ENCODE results near the gene ZNF230. TPM values are rescaled to one million over a fixed set of nuclear protein-coding genes. Genes with fewer than 3 reads are reported as not detected.

The ZNF230 gene
- polyA plus RNA-seq, 2 donors: 1.1 to 1.4 TPM

GRCh38 chr19:43997631-43998290 is 5.0 kb upstream of the ZNF230 start:
- Histone ChIP-seq H3K4me3 (ENCODE audit: low read depth in 1 of 2, low read length in 2 of 2) (no peak overlapping the region), H3K27ac (ENCODE audit: low read depth in 2 of 2, low read length in 1 of 2) (no peak overlapping the region), H3K4me1 (ENCODE audit: control insufficient read depth in 2 of 2, insufficient read depth in 2 of 2, low read length in 1 of 2) (no peaks in the 10 kb centered on the region), H3K27me3 (ENCODE audit: control insufficient read depth in 1 of 2, insufficient read depth in 2 of 2, low read length in 2 of 2) (no peaks in the 10 kb centered on the region), H3K36me3 (ENCODE audit: control insufficient read depth in 2 of 2, insufficient read depth in 2 of 2, low read length in 1 of 2) (peaks cover 5 to 15% of the 10 kb centered on the region in 2 donors), H3K9me3 (ENCODE audit: control insufficient read depth in 2 of 2, insufficient read depth in 1 of 2, low read depth in 1 of 2, low read length in 1 of 2) (peaks cover 2 to 6% of the 10 kb centered on the region in 2 donors)
- 71 to 85% methylated on average over 10 of the region's 10 CpGs for WGBS, 2 donors

- H3K27ac ChIP-seq (ENCODE audit: low read depth in 2 of 2, low read length in 1 of 2): peak overlapping the region in 1 of 2 donors; percentile 66
- 15 to 16% methylated on average over 8 of the region's 8 CpGs for WGBS, 2 donors
- H3K4me3 ChIP-seq (ENCODE audit: low read depth in 1 of 2, low read length in 2 of 2): peak overlapping the region; percentile 92 to 97
- H3K9me3 ChIP-seq (ENCODE audit: control insufficient read depth in 2 of 2, insufficient read depth in 1 of 2, low read depth in 1 of 2, low read length in 1 of 2): peaks cover 0 to 4% of the 10 kb centered on the region in 2 donors
- H3K27me3 ChIP-seq (ENCODE audit: control insufficient read depth in 1 of 2, insufficient read depth in 2 of 2, low read length in 2 of 2): no peaks in the 10 kb centered on the region
- peaks cover 0 to 6% of the 10 kb centered on the region in 2 donors for H3K4me1 ChIP-seq (ENCODE audit: control insufficient read depth in 2 of 2, insufficient read depth in 2 of 2, low read length in 1 of 2)
- peaks cover 0 to under 1% of the 10 kb centered on the region in 2 donors for H3K36me3 ChIP-seq (ENCODE audit: control insufficient read depth in 2 of 2, insufficient read depth in 2 of 2, low read length in 1 of 2)
Measured at GRCh38 chr19:44002212-44002565, 568 bp upstream of the ZNF230 start.

GRCh38 chr19:44003461-44004009 is 778 bp downstream of the ZNF230 start:
- WGBS, 2 donors: 4% methylated on average over 15 of the region's 15 CpGs
- Histone ChIP-seq H3K9me3 (ENCODE audit: control insufficient read depth in 2 of 2, insufficient read depth in 1 of 2, low read depth in 1 of 2, low read length in 1 of 2) (peaks cover 2 to 8% of the 10 kb centered on the region in 2 donors), H3K27ac (ENCODE audit: low read depth in 2 of 2, low read length in 1 of 2) (peak overlapping the region in 1 of 2 donors; percentile 6), H3K4me1 (ENCODE audit: control insufficient read depth in 2 of 2, insufficient read depth in 2 of 2, low read length in 1 of 2) (peaks cover 0 to 6% of the 10 kb centered on the region in 2 donors), H3K4me3 (ENCODE audit: low read depth in 1 of 2, low read length in 2 of 2) (peak overlapping the region; percentile 92 to 97), H3K36me3 (ENCODE audit: control insufficient read depth in 2 of 2, insufficient read depth in 2 of 2, low read length in 1 of 2) (peaks cover 10 to 13% of the 10 kb centered on the region in 2 donors), H3K27me3 (ENCODE audit: control insufficient read depth in 1 of 2, insufficient read depth in 2 of 2, low read length in 2 of 2) (no peaks in the 10 kb centered on the region)

- 90 to 95% methylated on average over 1 of the region's 1 CpG for WGBS, 2 donors
- H3K9me3 ChIP-seq (ENCODE audit: control insufficient read depth in 2 of 2, insufficient read depth in 1 of 2, low read depth in 1 of 2, low read length in 1 of 2): peaks cover 8 to 25% of the 10 kb centered on the region in 2 donors
Measured at GRCh38 chr19:44005973-44006372, 3.2 kb downstream of the ZNF230 start.

GRCh38 chr19:44007473-44007872 is 4.7 kb downstream of the ZNF230 start:
- Histone ChIP-seq H3K36me3 (ENCODE audit: control insufficient read depth in 2 of 2, insufficient read depth in 2 of 2, low read length in 1 of 2) (peaks cover 33 to 37% of the 10 kb centered on the region in 2 donors), H3K9me3 (ENCODE audit: control insufficient read depth in 2 of 2, insufficient read depth in 1 of 2, low read depth in 1 of 2, low read length in 1 of 2) (peaks cover 13 to 28% of the 10 kb centered on the region in 2 donors), H3K4me3 (ENCODE audit: low read depth in 1 of 2, low read length in 2 of 2) (no peak overlapping the region), H3K27me3 (ENCODE audit: control insufficient read depth in 1 of 2, insufficient read depth in 2 of 2, low read length in 2 of 2) (no peaks in the 10 kb centered on the region), H3K27ac (ENCODE audit: low read depth in 2 of 2, low read length in 1 of 2) (no peak overlapping the region), H3K4me1 (ENCODE audit: control insufficient read depth in 2 of 2, insufficient read depth in 2 of 2, low read length in 1 of 2) (peaks cover 0 to 6% of the 10 kb centered on the region in 2 donors)
- WGBS, 2 donors: 97 to 98% methylated on average over 6 of the region's 6 CpGs

More at GRCh38 chr19:44005973-44006372, 3.2 kb downstream of the ZNF230 start:
- H3K27me3 ChIP-seq (ENCODE audit: control insufficient read depth in 1 of 2, insufficient read depth in 2 of 2, low read length in 2 of 2): no peaks in the 10 kb centered on the region
- H3K27ac ChIP-seq (ENCODE audit: low read depth in 2 of 2, low read length in 1 of 2): no peak overlapping the region
- peaks cover 30 to 35% of the 10 kb centered on the region in 2 donors for H3K36me3 ChIP-seq (ENCODE audit: control insufficient read depth in 2 of 2, insufficient read depth in 2 of 2, low read length in 1 of 2)
- peaks cover 0 to 6% of the 10 kb centered on the region in 2 donors for H3K4me1 ChIP-seq (ENCODE audit: control insufficient read depth in 2 of 2, insufficient read depth in 2 of 2, low read length in 1 of 2)
- no peak overlapping the region for H3K4me3 ChIP-seq (ENCODE audit: low read depth in 1 of 2, low read length in 2 of 2)

- WGBS, 2 donors: 97 to 98% methylated on average over 5 of the region's 5 CpGs
- Histone ChIP-seq H3K27ac (ENCODE audit: low read depth in 2 of 2, low read length in 1 of 2) (no peak overlapping the region), H3K9me3 (ENCODE audit: control insufficient read depth in 2 of 2, insufficient read depth in 1 of 2, low read depth in 1 of 2, low read length in 1 of 2) (peaks cover 15 to 33% of the 10 kb centered on the region in 2 donors), H3K4me1 (ENCODE audit: control insufficient read depth in 2 of 2, insufficient read depth in 2 of 2, low read length in 1 of 2) (no peaks in the 10 kb centered on the region), H3K36me3 (ENCODE audit: control insufficient read depth in 2 of 2, insufficient read depth in 2 of 2, low read length in 1 of 2) (peaks cover 33 to 37% of the 10 kb centered on the region in 2 donors), H3K4me3 (ENCODE audit: low read depth in 1 of 2, low read length in 2 of 2) (peak overlapping the region in 1 of 2 donors; percentile 15), H3K27me3 (ENCODE audit: control insufficient read depth in 1 of 2, insufficient read depth in 2 of 2, low read length in 2 of 2) (no peaks in the 10 kb centered on the region)
Measured at GRCh38 chr19:44010468-44010867, 7.7 kb downstream of the ZNF230 start.

- WGBS, 2 donors: 35 to 41% methylated on average over 2 of the region's 2 CpGs
- Histone ChIP-seq H3K9me3 (ENCODE audit: control insufficient read depth in 2 of 2, insufficient read depth in 1 of 2, low read depth in 1 of 2, low read length in 1 of 2) (peaks cover under 1 to 3% of the 10 kb centered on the region in 2 donors), H3K27me3 (ENCODE audit: control insufficient read depth in 1 of 2, insufficient read depth in 2 of 2, low read length in 2 of 2) (no peaks in the 10 kb centered on the region), H3K4me1 (ENCODE audit: control insufficient read depth in 2 of 2, insufficient read depth in 2 of 2, low read length in 1 of 2) (no peaks in the 10 kb centered on the region), H3K4me3 (ENCODE audit: low read depth in 1 of 2, low read length in 2 of 2) (no peak overlapping the region), H3K27ac (ENCODE audit: low read depth in 2 of 2, low read length in 1 of 2) (no peak overlapping the region), H3K36me3 (ENCODE audit: control insufficient read depth in 2 of 2, insufficient read depth in 2 of 2, low read length in 1 of 2) (no peaks in the 10 kb centered on the region)
Measured at GRCh38 chr19:44019498-44019897, 16.7 kb downstream of the ZNF230 start.

GRCh38 chr19:44021221-44021620 is 18.5 kb downstream of the ZNF230 start:
- Histone ChIP-seq H3K4me3 (ENCODE audit: low read depth in 1 of 2, low read length in 2 of 2) (no peak overlapping the region), H3K27ac (ENCODE audit: low read depth in 2 of 2, low read length in 1 of 2) (no peak overlapping the region), H3K4me1 (ENCODE audit: control insufficient read depth in 2 of 2, insufficient read depth in 2 of 2, low read length in 1 of 2) (peaks cover 2 to 3% of the 10 kb centered on the region in 2 donors), H3K9me3 (ENCODE audit: control insufficient read depth in 2 of 2, insufficient read depth in 1 of 2, low read depth in 1 of 2, low read length in 1 of 2) (peaks cover 0 to 3% of the 10 kb centered on the region in 2 donors), H3K36me3 (ENCODE audit: control insufficient read depth in 2 of 2, insufficient read depth in 2 of 2, low read length in 1 of 2) (no peaks in the 10 kb centered on the region), H3K27me3 (ENCODE audit: control insufficient read depth in 1 of 2, insufficient read depth in 2 of 2, low read length in 2 of 2) (no peaks in the 10 kb centered on the region)

- peaks cover 3 to 15% of the 10 kb centered on the region in 2 donors for H3K36me3 ChIP-seq (ENCODE audit: control insufficient read depth in 2 of 2, insufficient read depth in 2 of 2, low read length in 1 of 2)
- no peaks in the 10 kb centered on the region for H3K27me3 ChIP-seq (ENCODE audit: control insufficient read depth in 1 of 2, insufficient read depth in 2 of 2, low read length in 2 of 2)
- no peak overlapping the region for H3K27ac ChIP-seq (ENCODE audit: low read depth in 2 of 2, low read length in 1 of 2)
- WGBS, 2 donors: 38 to 47% methylated on average over 4 of the region's 4 CpGs
- H3K4me1 ChIP-seq (ENCODE audit: control insufficient read depth in 2 of 2, insufficient read depth in 2 of 2, low read length in 1 of 2): peaks cover 2 to 3% of the 10 kb centered on the region in 2 donors
- H3K4me3 ChIP-seq (ENCODE audit: low read depth in 1 of 2, low read length in 2 of 2): peak overlapping the region; percentile 76 to 99
- peaks cover 0 to 6% of the 10 kb centered on the region in 2 donors for H3K9me3 ChIP-seq (ENCODE audit: control insufficient read depth in 2 of 2, insufficient read depth in 1 of 2, low read depth in 1 of 2, low read length in 1 of 2)
Measured at GRCh38 chr19:44024900-44025216, 22.1 kb downstream of the ZNF230 start.

Data from esophagus (tissue), 2 donors.